ENCODE data around the gene BUD23.
A peak's percentile ranks its signal among the peaks of the same experiment; 100 is the strongest.
"Not testable (repeated sequence)": the region's sequence is repeated elsewhere in the genome, so short reads cannot be mapped to it uniquely, and the experiment has no call there.

The BUD23 gene

DNA sequence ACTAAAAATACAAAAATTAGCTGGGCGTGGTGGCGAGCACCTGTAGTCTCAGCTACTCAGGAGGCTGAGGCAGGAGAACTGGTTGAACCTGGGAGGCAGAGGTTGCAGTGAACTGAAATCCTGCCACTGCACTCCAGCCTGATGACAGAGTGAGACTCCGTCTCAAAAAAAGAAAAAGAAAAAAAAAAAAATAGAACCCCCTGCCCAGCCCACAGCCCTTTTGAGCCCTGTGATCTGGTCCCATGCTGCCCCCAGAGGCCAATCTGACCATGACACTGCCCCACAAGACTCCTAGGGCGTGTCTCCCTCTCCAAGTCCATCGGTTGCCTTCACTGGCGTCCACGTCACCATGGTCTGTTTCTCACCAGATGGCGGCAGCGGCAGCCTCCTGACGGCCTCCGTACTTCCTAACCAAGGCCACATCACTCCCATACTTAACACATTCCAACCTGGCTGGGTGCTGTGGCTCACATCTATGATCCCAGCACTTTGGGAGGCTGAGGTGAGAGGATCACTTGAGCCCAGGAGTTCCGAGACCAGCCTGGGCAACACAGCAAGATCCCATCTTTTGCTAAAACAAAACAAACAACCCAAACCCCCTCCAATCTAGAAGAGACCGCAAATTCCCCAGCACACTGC lies 18.1 kb downstream of the BUD23 start:
- DNase-seq = peak; percentile 17

DNA sequence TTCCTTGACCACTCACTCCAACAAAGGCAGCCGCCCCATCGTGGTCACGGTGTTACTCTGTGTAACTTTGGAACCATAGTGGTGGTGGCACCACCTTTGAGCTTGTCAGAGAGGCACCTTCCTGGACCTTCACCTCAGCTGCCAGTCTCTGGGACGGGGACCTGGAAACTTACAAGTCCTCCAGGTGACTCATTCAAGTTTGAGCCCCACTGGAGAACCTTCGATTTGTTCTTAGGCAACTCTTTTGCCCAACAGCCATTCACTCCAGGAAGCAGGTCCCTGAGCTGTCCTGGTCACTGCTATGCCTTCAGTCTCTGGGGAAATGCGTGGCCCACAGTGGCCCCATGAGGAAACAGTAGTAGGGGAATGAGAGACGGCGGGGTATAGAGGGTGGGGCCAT lies 18.8 kb downstream of the BUD23 start:
- DNase-seq = no peak

DNA sequence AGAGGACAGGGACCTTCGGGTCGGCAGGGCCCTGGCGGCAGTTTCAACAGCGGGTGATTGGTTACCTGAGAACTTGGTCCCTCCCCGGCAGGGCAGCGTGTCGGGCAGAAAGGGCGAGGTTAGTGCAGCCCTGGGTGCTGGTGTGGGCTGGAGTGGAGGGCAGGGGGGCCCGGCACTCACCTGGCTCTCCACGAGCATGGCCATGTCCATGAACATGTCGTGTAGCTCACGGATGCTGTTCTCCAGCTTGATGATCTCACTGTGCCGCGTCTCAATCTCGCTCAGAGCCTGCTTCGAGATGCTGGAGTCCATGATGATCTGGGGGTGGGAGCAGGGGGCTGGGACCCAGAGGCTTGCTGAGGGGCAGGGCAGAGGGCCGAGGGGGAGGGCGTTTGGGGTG lies 19.3 kb downstream of the BUD23 start:
- no peak for DNase-seq

DNA sequence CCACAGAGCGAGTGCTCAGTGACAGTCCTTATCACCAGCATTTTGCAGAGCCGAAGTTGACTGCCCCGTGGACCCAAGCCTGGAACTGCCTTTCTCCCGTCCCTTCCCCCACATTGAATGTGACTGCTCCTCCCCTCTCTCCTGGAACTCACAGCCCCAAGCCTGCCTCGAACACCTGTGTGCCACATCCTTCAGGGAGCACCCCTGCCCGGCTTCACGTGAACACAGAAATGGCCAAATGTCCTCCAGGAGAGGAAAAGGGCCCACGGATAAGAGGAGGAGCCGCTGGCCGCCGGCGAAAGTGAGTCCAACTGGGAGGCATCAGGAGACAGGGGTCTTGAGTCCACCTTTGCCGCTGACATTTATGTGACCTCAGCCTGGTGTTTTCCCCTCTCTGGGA lies 19.8 kb downstream of the BUD23 start:
- DNase-seq = no peak

DNA sequence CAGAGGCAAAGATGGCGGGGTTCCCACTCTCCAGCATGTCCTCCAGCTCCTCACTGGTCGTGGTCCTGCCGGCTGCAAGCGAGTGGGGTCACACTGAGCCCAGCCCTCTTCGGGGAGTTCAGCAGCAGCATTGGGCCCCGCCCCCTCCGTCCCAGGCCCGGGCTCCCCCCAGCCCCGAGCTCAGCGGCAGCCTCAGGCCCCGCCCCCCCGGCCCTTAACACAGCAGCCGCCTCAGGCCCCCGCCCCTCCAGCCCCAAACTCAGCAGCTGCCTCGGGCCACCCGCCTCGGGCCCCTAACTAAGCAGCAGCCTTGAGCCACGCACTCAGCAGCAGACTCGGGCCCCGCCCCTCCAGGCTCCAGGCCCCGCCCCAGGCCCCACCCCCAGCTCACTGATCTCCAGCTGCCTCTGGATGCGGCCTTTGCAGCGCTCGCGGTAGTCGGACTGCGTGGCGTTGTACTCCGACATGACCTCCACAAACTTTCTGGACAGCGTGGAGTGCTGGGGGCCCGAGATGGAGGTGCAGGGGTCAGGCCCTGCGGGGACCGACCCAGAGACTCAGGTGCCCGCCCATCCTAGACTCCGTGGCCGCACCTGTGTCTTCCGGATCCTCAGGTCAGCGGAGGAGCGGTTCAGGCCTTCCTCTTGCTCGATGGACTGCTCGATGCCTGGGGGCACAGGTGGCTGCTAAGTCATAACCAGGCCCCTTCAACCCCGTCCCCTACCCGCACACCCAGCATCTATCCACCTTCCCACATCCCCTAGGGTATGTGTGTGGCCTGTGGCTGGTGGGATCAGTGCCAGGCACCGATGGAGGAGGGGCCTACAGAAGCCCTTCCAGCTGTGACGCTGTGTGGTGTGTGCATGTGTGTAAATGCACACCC lies 20.6 kb downstream of the BUD23 start:
- DNase-seq = peak; percentile 14

DNA sequence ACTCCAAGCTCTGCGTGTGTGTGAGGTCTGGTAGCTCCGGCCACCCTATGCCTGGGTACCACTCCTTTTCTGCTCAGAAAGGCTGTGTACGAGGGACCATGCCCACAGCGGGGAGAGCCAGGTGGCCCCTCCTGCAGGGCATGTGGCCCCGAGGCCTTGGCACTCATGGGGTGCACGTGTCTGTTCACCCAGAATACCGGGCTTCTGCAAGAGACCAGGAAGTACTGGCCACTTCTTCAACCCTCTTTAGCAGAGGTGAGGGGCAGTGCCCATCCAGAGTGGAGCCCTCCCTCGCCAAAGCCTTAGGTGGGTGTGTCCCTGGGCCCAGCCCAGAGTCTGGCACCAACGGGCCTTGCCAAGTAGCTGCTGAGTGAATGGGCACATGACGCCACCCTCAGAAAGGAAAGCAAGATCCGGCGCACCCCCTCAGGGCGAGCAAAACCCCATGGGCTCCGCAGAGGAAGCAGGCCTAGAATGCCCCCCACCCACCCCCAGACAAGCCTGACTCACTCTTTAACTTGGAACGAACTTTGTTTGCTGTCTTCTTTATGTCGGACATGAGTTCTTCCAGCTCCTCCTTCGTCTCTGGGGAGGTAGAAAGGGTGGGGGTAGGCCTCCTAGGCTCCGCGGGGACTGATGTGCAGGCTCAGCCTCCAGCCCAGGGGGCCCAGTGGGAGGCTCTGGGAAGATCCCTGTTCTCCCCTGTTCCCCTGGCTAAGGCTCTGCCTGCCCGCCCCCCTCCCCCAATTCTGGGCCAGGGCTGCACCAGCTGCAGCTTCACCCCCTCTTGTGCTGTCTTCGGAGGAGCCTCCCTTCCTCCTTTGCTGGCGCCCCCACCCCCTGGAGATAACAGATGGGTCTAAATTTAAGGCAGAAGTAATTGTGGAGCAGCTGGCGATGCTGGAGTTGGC lies 21.5 kb downstream of the BUD23 start:
- DNase-seq = no peak

DNA sequence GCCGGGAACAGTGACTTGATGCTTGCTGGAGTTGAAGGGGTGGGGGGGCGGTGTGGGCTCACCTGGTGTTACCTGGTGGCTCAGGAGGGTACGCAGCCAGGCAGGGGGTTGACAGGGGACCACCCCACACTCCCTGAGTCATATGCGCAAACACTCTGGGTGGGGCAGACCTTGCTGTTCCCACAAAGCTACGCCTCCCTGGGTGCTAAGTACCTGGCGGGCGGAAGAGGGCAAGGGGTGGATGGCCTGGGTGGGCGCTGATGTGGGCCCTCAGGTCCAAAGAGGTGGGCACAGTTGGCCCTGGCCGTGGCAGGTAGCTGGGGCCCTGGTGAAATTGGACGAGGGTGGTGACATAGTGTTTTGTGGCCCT lies 22.1 kb downstream of the BUD23 start:
- no peak for DNase-seq

DNA sequence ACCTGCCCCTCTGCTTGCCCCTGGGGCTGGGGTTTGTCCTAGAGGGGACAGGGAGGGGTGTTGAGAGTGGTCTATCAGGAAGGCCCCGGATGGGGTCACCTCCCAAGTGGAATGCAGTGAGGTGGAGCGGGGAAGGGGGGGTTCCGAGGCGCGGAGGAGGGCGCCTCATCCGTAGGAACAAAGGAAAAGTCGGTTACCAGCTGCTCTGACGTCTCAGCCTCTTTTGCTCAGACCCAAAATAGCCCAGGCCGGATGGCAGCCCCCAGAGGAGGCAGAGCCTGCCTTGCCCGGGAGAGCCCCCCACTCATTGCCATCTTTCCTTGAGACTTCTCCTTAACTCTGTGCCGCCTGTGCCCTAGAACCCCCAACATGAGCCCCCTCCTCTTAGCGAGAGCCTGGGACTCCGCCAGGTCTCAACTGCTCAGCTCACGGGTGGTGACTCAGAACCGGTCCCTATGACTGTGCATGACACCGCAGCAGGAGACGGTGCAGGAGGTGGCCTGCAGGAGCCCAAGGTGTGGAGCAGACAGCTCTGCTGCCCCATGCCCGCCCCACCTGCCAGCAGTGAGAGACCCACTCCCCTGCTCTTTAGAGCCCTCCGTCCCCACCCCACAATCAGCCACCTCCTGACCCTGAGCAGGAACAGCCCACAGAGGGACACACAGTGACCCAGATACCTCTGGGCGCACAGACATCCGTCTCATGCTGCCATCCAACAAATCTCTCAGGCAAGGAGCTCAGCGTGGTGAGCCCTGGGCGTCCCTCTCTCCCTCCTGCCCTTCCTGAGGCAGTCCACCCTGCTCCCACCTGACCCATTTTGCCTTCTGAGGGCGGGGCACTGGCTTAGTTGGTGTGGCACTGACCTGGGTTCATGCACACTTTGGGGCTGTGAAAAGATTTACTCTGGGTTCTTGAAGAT lies 23.0 kb downstream of the BUD23 start:
- no peak for DNase-seq

DNA sequence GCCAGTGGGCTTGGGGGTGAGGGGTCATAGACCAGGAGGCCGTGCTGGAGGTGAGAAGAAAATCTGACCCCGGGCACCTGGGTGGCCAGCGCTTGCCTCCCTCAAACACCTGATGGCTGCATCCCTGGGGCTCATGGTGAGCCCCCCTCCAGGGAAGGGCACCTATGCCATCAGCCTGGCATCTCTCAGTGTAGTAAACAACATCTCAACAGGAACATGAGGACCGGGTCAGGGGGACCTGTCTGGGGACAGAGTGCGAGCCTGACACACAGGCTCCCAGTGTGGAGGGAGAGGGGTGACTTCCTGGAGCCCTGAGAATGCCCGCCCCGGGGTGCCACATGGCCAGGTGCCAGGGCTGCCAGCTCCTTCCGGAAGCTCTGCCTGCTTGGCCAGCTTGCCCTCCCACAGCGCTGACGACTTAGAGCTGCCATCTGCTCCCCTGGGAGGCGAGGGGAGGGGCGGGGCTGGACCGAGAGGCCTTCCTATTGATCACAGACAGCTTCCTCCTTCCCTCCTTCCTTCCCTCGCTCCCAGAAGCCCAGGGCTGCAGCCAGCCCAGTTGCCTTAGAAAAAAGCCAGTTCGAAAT lies 23.7 kb downstream of the BUD23 start:
- DNase-seq = no peak

DNA sequence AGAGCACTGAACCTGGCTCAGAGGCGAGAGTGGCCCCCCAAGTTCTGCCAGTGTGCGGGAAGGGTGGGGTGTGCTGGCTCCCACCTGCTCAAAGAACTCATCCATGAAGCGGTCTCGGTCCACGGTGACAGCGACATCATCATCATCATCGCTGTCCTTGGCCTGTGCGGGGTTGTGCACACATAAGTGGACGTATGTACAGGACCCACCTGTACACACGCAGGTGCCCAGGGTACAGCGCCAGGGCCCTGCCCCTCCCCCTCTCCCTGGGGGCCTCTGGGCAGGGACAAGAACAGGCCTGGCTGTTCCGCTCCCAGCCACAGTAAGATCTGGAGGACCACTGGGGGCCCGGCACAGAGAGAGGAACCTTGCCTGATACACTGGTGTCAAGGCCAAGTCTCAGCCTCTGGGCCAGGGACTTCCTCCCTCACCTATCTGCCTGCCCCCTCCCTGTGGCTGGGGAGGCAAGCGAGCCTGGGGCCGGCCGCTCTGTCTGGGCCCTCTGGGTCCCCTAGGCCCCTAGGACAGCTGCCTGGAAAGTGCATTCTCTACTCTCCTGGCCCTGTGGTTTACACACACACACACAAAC lies 25.7 kb downstream of the BUD23 start:
- no peak for DNase-seq

DNA sequence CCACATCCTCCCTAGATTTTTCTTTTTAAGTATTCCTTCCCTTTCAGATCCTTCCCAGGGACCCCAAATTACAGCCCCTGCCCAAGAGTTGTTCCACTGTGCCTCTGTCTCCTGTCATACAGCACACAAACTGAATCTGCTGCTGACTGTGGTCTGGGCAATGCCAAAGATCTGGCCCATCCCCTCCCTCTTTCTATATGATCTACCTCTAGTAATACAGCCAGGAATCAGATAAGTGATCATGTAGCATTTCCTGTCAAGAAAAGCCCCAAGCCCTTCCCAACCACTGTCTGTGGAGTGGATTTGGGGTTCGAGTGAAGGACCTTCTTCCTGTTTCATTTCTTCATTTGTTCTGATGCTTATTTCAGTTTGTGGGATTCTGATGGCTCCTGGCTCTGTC lies 29.4 kb downstream of the BUD23 start:
- DNase-seq = no peak

DNA sequence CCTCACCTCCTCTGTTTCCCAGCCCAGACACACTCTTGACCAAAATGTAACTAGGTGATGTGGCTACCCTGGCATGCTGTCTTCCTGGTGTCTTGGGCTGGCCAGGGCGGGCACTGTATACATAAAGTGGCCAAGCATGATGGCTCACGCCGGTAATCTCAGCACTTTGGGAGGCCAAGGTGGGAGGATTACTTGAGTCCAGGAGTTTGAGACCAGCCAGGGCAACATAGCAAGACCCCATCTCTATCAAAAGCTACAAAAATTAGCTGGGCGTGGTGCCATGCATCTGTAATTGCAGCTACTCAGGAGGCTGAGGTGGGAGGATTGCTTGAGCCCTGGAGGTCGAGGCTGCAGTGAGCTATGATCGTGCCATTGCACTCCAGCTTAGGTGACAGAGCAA lies 29.9 kb downstream of the BUD23 start:
- not testable (repeated sequence) for DNase-seq

DNA sequence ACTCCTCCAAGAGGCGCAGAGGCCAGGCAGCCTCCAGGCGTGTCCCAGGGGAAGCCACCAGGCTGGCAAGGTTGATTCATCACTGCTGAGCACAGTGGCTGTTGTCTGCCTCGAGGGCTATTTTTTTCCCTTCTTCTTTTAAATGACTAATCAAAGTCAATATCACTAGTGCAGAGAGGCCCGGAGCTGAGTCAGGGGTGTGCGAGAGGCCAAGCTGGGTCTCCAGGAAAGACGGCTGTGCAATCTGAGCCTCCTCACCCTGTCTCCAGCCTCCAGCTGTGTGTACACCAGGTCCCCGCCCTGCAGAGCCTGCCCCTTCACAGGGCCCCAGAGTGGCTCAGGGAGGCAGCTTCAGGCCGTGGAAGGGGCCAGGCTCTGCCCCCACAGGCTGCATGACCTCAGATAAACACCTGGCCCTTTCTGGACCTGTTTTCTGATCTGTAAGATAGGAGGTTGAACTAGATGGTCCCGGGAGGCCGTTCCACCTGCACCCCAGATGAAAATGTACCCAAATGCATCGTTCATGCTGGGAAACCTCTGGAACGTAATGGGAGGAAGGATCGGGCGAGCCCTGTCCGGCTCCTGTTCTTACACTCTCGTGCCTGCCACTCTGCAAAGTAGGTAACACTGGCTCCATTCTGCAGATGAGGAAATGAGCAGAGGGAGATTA lies 32.4 kb downstream of the BUD23 start:
- DNase-seq = no peak

DNA sequence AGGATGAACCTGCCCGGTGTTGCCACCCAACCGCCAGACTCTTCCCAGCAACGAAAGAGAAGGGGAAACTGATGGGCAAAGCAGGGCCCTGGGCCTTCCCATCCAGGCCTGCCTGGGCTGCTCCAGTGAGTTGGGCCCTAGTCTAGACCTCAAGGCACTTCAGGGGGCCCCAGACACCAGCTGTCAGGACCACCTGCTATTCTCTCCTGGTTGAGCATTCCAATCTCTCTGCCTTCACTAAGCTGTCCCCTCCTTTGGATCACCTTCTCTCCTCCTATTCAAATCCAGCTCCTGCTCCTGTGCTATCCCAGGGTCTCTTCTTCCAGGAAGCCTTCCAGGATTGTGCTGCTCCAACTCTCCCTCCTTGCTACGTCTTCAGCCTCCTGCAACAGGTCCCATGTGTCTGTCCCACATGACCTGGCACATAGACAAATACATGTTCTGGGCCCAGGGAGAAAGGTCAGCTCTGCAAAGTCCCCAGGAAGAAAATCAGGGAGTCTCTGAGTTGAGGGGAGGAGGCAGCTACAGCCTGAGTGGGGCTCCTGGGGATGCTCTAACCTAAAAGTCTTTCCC lies 33.0 kb downstream of the BUD23 start:
- no peak for DNase-seq

DNA sequence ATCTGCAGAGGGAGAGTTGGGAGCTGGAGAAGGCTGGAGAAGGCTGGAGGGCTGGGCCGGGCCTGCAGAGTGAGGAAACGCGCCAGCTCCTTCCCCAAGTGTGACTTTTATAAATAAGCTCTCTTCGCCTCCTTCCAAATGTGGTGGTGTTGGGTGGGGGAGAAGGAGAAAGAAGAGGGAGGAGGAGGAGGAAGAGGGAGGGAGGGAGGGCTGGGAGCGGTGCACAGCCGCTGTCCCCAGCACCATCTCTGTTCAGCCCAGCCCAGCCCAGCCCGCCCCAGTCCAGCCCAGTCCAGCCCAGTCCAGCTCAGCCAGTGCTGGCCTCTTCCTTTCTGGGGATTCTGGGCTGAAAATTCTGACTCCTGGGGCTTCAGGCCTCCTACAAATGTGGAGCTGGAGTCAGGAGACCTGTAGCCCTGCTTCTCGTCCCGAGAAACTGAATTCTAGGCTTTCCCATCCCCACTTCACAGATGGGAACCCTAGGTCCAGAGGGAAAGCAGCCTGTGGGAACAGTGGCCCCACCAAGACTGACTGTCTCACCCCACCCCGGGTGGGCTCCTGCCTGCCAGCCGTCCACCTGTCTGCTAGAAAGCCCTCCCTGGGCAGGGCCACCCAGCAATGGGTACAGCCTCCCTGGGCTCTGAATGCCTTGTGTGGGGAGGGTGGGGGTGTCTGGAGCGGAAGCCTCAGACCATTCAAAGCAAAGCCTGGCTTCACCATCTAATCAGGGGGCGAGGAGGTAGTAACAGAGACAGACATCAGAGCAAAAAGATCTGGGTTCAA lies 33.8 kb downstream of the BUD23 start:
- DNase-seq = no peak

DNA sequence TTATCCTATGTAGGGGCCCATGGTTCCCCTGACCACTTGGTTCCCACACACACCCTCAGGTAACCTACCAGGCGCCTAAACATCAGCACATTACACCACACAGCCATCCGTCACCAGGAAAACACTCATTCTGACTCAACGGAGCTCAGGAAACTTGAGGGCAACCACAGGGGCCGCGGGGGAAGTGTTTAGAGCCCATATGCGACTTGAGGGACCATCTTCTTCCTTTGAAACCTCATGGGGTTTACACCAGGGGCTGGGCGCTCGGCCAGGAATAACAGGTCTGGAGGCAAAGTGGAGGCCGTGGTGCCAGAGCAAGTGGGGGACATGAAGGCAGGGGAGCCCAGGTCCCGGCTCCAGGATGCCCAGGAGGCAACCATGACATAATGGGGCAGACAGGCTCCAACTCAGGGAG lies 34.6 kb downstream of the BUD23 start:
- DNase-seq = peak; percentile 64

DNA sequence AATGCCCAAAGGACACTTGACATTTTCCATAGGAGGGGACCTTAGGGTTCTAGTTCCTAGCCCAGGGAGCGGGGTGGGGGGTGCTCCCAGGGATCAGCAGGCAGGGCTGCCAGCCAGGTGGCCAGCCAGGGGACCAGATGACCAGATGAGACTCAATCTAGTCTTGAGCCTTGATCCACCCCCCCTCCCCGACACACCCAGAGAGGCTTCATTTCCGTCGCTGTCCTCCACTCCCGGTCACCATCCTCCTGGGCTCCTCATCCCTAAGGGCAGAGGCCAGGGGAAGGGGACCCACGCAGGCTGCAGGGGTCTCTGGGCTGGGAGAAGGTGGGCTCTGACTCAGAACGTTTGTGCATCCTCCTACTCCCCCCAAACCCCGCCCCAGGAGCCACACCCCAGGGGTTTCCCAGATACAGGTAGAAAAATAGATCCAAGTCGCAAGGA lies 35.1 kb downstream of the BUD23 start:
- no peak for DNase-seq

DNA sequence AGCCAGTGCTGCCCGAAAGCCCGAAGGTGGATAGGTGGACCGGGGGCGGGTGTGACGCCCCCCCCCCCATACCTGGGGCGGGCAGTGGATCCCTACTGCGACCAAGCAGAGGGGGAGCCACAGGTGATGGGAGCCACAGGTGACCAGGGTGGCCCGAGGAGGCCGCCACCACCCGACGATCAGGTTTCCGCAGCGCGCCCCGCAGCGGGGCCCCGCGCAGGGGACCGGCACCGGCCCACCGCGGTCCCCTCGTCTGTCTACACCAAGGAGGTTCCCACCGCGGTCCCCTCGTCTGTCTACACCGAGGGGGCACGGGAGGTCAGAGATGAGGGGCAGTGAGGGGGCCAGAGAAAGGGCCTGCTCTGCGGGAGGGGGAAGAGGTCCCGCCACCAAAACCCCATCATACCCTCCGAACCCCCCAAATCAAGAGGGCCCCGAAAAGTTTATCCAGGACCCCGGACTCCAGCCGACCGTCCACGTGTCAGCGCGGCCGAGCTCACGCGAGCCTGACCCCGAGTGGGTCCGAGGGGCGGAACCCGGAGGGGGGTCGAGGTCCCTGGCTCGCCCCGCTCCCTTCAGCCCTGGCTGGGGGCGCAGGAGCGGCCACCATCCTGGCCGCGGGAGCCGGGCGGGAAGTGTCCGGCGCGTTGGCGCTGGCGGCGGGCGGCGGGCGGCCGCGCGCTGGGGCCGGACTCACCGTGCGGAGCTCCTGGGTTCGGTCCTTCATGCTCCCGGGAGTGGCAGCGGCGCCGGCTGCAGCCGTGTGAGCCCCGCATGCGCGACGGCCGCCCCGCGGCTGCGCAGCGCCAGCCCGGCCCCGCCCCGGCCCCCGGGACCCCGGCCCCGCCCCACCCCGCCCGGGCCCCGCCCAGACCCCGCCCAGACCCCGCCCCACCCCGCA lies 35.8 kb downstream of the BUD23 start, which contains the start of gene STX1A:
Gene STX1A, minus strand, starts transcription at position 765 of the 901 bp plus-strand sequence. Its CDS starts 38 bp downstream, at position 727.
- peak; percentile 51 for DNase-seq
